AG04450 (cell line): ENCODE measurements around the gene ZCCHC24. TPM values are rescaled to one million over a fixed set of nuclear protein-coding genes. Genes with fewer than 3 reads are reported as not detected.

ENCODE experiments used
- CTCF ChIA-PET: fragments of 300-600, 350-600 bp; formaldehyde crosslinking; extraction: SDS; loops from one replicate; lab custom pipeline; 2022; ENCODE audit warnings: antibody characterized with exemption, inconsistent platforms; lab: Charles Lee
- POLR2A ChIA-PET: fragments of 350-600 bp; formaldehyde crosslinking; extraction: SDS; loops from one replicate; lab custom pipeline; 2021; ENCODE audit warnings: antibody characterized with exemption, inconsistent platforms; lab: Yijun Ruan, JAX
- DNase-seq: peaks from one replicate; pipeline ENCODE4 v3.0.0-alpha.2; 2011; ENCODE audit warnings: low read depth, low spot score
- H3K27ac ChIP-seq: one replicate; pipeline ENCODE4 v1.5.1; 2012; ENCODE audit warnings: low read depth, low read length, control low read depth
- H3K27me3 ChIP-seq: one replicate; pipeline ENCODE4 v1.6.0; 2012; ENCODE audit warnings: low read length; ENCODE audit not compliant: control insufficient read depth, insufficient read depth
- H3K4me3 ChIP-seq: 2 replicates; pipeline ENCODE4 v1.5.1; 2011; ENCODE audit warnings: mild to moderate bottlenecking, low read depth, low read length, control low read depth
- H3K9me3 ChIP-seq: 2 replicates; pipeline ENCODE4 v1.5.1; 2012; ENCODE audit warnings: low read length; ENCODE audit not compliant: control insufficient read depth, insufficient read depth
- CTCF ChIP-seq: IDR thresholded peaks from 2 replicates; pipeline ENCODE4 v1.5.1; 2011; ENCODE audit warnings: low read depth, low read length, control low read depth, inconsistent platforms
- polyA plus RNA-seq: library from polyadenylated mRNA; depleted of rRNA; stranded (reverse); fragments of >200 nt; gene quantifications from 2 replicates; pipeline ENCODE4 v1.2.3, GENCODE V29; 2011

Gene ZCCHC24
- polyA plus RNA-seq, 1 experiment = 37.4 TPM

GRCh38 chr10:79482304-79482703, 36.9 kb upstream of the ZCCHC24 start:
- POLR2A ChIA-PET = no interaction called here
- no peak overlapping the region for H3K27ac ChIP-seq
- DNase-seq = no peak

GRCh38 chr10:79479283-79479909, 34.0 kb upstream of the ZCCHC24 start:
- no peak overlapping the region for H3K4me3 ChIP-seq
- CTCF ChIA-PET = interaction anchor here (1.0 kb wide), 2 partner anchors 12 to 105 kb away, joined by 4 to 5 read pairs; no protein-coding TSS in a partner anchor
- POLR2A ChIA-PET = interaction anchor here (1.3 kb wide), 1 partner anchor 9 kb away, joined by 4 read pairs; no protein-coding TSS in a partner anchor

More at GRCh38 chr10:79482304-79482703, 36.9 kb upstream of the ZCCHC24 start:
- TF ChIP-seq CTCF = no peak
- no peak overlapping the region for H3K4me3 ChIP-seq
- no peaks in the 10 kb centered on the region for H3K9me3 ChIP-seq
- CTCF ChIA-PET = interaction anchor here (1.2 to 1.9 kb wide), 2 partner anchors 14 to 108 kb away, joined by 4 to 5 read pairs; no protein-coding TSS in a partner anchor
- H3K27me3 ChIP-seq = no peaks in the 10 kb centered on the region

GRCh38 chr10:79477456-79477855, 32.0 kb upstream of the ZCCHC24 start:
- DNase-seq = no peak
- Histone ChIP-seq H3K4me3 (no peak overlapping the region), H3K9me3 (no peaks in the 10 kb centered on the region), H3K27me3 (no peaks in the 10 kb centered on the region), H3K27ac (no peak overlapping the region)
- no peak for TF ChIP-seq CTCF
- ChIA-PET CTCF (interaction anchor here (1.0 to 3.0 kb wide), 3 partner anchors 9 to 103 kb away, joined by 5 to 19 read pairs (median 16); no protein-coding TSS in a partner anchor), POLR2A (interaction anchor here (0.6 kb wide), 2 partner anchors 22 to 716 kb away, joined by 3 to 5 read pairs; no protein-coding TSS in a partner anchor)

More at GRCh38 chr10:79479283-79479909, 34.0 kb upstream of the ZCCHC24 start:
- DNase-seq = no peak
- Histone ChIP-seq H3K27me3 (no peaks in the 10 kb centered on the region), H3K9me3 (no peaks in the 10 kb centered on the region), H3K27ac (no peak overlapping the region)
- TF ChIP-seq CTCF = no peak

GRCh38 chr10:79476645-79477044, 31.2 kb upstream of the ZCCHC24 start:
- H3K9me3 ChIP-seq = no peaks in the 10 kb centered on the region
- TF ChIP-seq CTCF = no peak
- POLR2A ChIA-PET = no interaction called here
- DNase-seq = no peak
- CTCF ChIA-PET = interaction anchor here (1.0 to 3.0 kb wide), 3 partner anchors 8 to 102 kb away, joined by 5 to 19 read pairs (median 16); no protein-coding TSS in a partner anchor
- H3K27me3 ChIP-seq = no peaks in the 10 kb centered on the region
- no peak overlapping the region for H3K27ac ChIP-seq
- no peak overlapping the region for H3K4me3 ChIP-seq

GRCh38 chr10:79475877-79476276, 30.5 kb upstream of the ZCCHC24 start:
- no peak for TF ChIP-seq CTCF
- ChIA-PET CTCF (interaction anchor here (2.9 to 3.0 kb wide), 2 partner anchors 8 to 12 kb away, joined by 16 to 19 read pairs; no protein-coding TSS in a partner anchor), POLR2A (no interaction called here)
- no peak for DNase-seq
- H3K4me3 ChIP-seq = no peak overlapping the region
- no peaks in the 10 kb centered on the region for H3K27me3 ChIP-seq
- no peak overlapping the region for H3K27ac ChIP-seq
- H3K9me3 ChIP-seq = no peaks in the 10 kb centered on the region
